HG03571 (cell line): ENCODE results near the gene CCNJL.
A peak's percentile ranks its signal among the peaks of the same experiment; 100 is the strongest.

Experiments used
- ATAC-seq: cut with Tn5 transposase; IDR thresholded peaks from one replicate; pipeline ENCODE4 v1.9.1; 2021; ENCODE audit not compliant: unreplicated experiment

The CCNJL gene

GRCh38 chr5:160230686-160231527, 81.5 kb downstream of the CCNJL start:
- ATAC-seq, result peak; percentile 56

DNA sequence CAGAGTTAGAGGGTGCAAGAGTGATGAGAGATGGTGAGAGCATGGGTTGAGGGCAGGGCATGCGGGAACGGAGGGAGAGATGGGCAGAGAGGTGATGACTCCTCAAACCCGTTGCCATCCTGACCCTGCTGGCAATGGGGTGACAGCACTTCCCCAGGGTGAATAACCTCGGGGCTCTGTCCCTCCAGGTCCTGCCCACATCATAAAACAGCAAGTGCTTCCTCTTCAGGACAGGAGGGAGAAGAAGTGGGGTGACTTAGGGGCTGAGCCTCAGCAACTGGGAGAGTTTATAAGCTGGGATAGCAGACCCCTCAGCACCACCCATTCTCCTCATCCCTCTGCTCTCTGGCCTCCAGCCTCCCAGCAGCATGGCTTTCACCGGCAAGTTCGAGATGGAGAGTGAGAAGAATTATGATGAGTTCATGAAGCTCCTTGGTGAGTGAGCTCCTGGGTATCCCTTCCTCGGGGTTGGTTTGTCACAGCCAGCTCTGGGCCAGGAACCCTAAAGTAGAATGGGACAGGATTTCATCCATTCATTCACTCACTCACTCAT, 83.1 kb downstream of the CCNJL start, which contains the start of gene FABP6:
TSS of gene FABP6 (plus strand) at position 317 of the 553 bp plus-strand sequence. CDS start at position 369, 52 bp downstream.
- no peak for ATAC-seq

DNA sequence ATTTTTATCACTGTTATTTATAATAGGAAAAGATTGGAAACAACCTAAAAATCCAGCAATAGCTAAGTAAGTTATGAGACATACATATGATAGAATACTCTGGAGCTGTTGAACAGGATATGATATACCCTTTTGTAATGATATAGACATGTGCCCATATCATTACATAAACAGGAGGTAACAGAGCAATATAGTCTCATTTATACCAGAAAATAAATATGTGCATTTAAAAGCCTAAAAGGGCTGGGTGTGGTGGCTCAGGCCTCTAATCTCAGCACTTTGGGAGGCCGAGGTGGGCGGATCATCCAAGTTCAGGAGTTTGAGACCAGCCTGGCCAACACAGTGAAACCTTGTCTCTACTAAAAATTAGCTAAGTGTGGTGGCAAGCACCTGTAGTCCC, 85.4 kb downstream of the CCNJL start:
- ATAC-seq, result no peak

GRCh38 chr5:160221082-160221481, 91.3 kb downstream of the CCNJL start:
- ATAC-seq, result no peak

DNA sequence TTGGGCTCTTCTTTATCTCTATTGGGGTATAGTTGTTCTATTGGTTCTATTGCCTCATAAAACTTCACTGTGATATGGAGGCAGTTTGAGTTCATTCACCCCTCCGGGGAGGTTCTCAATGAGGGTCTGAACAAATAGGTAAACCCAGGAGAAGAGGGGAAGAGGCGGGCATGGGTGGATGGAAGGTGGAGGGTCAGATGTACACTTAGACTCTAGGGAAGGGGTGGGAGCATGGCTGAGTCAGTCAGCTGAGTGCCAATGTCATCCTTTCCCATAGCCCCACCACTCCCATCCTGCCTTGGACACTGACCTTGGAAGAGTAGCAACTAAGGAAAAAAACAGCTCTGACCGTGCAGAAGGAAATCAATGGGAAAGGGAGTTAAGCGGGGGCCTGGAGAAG, 93.0 kb downstream of the CCNJL start:
- ATAC-seq, result no peak

- no peak for ATAC-seq
These were observed 98.8 kb downstream of the CCNJL start for GRCh38 chr5:160213537-160213936.

DNA sequence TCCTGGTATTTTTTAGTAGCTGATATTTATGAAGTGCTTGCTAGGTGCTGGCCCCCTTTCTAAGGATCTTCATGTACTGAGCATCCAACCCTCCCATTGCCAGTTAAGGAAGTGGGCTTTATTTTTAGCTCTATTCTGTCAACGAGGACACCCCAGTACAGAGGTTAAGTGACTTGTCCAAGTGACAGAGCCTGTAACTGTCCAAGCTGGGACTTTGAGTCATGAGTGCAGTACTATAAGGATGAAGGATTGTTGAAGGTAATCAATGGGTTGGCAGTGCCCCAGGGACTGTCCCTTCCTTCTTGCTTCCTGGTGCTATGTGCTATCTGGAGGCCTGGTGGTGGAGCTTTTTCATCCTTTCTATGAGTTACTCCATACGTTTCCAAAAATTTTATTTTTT, 101.0 kb downstream of the CCNJL start:
- no peak for ATAC-seq

GRCh38 chr5:160210606-160211005, 101.8 kb downstream of the CCNJL start:
- ATAC-seq, result no peak

GRCh38 chr5:160209917-160210316, 102.4 kb downstream of the CCNJL start:
- ATAC-seq, result no peak

DNA sequence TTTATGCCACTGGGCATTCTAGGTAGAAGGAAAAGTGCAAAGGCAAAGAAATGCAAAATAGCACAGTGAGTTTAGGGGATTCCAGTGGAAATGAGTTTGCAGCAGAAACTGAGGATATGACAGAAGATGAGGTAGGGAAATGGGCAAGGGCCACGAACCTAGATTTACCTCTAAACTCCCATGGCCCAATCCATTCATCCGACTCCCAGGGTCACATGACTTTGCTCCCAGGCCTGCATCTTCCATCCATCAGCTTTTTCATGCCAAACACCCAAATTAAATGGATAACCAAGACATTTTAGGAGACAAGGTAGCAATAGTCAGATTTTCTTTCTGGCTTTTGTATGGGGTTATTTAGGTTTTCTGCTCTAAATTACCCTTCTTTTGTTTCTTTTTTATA, 105.3 kb downstream of the CCNJL start:
- ATAC-seq, result no peak
